Measurements from ENCODE around the gene LRRC8C.
A peak's percentile ranks its signal among the peaks of the same experiment; 100 is the strongest.

Gene LRRC8C

DNA sequence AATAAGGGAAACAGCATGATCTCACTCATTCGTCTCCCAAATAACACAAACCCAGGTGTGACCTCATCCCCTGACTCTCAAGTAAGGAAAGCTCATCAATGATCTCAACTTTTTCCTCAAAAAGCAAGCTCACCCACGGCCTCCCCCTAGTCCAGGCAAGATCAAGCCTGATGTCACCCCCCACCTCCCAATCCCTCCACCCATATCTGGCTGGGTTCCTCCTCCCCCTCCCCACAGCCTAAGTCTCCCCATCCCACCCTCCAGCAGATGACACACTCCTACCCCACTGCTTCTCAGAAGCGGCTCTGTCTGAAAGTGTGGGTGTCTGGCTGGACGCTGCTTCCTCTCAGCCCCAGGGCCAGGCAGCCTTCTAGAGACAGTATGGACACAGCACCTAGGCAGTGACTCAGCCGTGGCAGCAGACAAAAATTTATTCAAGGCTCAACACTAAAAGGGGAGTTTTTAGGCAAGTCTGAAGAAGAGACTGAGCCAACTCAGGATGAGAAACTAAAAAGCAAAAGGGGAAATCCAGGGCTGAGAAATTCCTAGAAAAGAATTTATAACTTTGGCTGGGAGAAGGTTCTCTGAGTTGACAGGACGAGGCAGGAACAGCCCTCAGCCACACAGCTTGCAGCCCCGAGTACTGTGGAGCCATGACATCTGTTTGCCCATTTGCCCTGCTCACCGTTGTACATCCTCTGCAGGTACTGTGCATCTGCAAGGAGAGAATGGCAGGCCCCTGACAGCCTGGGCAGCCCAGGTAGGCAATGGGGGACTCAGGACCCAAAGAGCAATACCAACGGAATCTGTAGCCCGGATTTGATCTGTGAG is 106.3 kb downstream of the LRRC8C start:
- Histone ChIP-seq H3K4me3 (ENCODE audit: insufficient read depth, low read depth, low read length, poor library complexity, severe bottlenecking) (no peak overlapping the region), H3K27ac (ENCODE audit: insufficient read depth, low read length, poor library complexity, severe bottlenecking) (peak overlapping the region; percentile 60), H3K27me3 (replicated peaks; ENCODE audit: control insufficient read depth, insufficient read depth, low read length, poor library complexity, severe bottlenecking) (no peaks in the 10 kb centered on the region), H3K9me3 (ENCODE audit: control insufficient read depth, low read length) (no peaks in the 10 kb centered on the region), H3K36me3 (ENCODE audit: control insufficient read depth, insufficient read depth, low read length) (no peaks in the 10 kb centered on the region), H3K4me1 (ENCODE audit: control insufficient read depth, insufficient read depth, low read length, poor library complexity, severe bottlenecking) (peaks cover 27% of the 10 kb centered on the region)
- peak in 2 of 3 donors; percentile 32 to 36 for DNase-seq

GRCh38 chr1:89739844-89740216 is 106.9 kb downstream of the LRRC8C start:
- Histone ChIP-seq H3K4me1 (ENCODE audit: control insufficient read depth, insufficient read depth, low read length, poor library complexity, severe bottlenecking) (peaks cover 27% of the 10 kb centered on the region), H3K9me3 (ENCODE audit: control insufficient read depth, low read length) (no peaks in the 10 kb centered on the region), H3K4me3 (ENCODE audit: insufficient read depth, low read depth, low read length, poor library complexity, severe bottlenecking) (no peak overlapping the region), H3K36me3 (ENCODE audit: control insufficient read depth, insufficient read depth, low read length) (no peaks in the 10 kb centered on the region), H3K27ac (ENCODE audit: insufficient read depth, low read length, poor library complexity, severe bottlenecking) (peak overlapping the region; percentile 60), H3K27me3 (replicated peaks; ENCODE audit: control insufficient read depth, insufficient read depth, low read length, poor library complexity, severe bottlenecking) (no peaks in the 10 kb centered on the region)
- no peak for DNase-seq

DNA sequence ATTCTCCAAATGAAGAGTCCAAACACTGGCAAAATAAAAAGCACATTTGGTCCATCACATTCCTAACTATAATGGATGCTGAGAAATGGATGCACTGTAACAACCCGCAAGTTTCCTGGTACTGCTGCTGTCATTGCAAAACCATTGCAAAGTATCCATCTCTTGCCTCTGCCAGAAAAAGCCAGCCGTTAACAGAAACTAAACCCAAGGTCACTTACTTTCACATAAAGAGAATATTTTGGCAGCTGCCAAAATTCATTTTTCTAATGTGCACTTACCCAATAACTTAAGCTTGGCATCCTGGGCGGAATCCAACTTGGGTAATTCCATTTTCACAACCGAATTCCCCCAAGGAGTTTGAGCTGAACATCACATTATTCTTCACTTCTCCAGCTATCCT is 110.9 kb downstream of the LRRC8C start:
- no peaks in the 10 kb centered on the region for H3K36me3 ChIP-seq (ENCODE audit: control insufficient read depth, insufficient read depth, low read length)
- DNase-seq = no peak

GRCh38 chr1:89746424-89747149 is 113.7 kb downstream of the LRRC8C start:
- no peak for DNase-seq

More for the DNA sequence above, 110.9 kb downstream of the LRRC8C start:
- H3K4me3 ChIP-seq (ENCODE audit: insufficient read depth, low read depth, low read length, poor library complexity, severe bottlenecking) = no peak overlapping the region
- no peaks in the 10 kb centered on the region for H3K9me3 ChIP-seq (ENCODE audit: control insufficient read depth, low read length)
- no peak overlapping the region for H3K27ac ChIP-seq (ENCODE audit: insufficient read depth, low read length, poor library complexity, severe bottlenecking)
- H3K4me1 ChIP-seq (ENCODE audit: control insufficient read depth, insufficient read depth, low read length, poor library complexity, severe bottlenecking) = peaks cover 20% of the 10 kb centered on the region
- H3K27me3 ChIP-seq (replicated peaks; ENCODE audit: control insufficient read depth, insufficient read depth, low read length, poor library complexity, severe bottlenecking) = no peaks in the 10 kb centered on the region

GRCh38 chr1:89753761-89754160 is 120.8 kb downstream of the LRRC8C start:
- peaks cover 31% of the 10 kb centered on the region for H3K4me1 ChIP-seq (ENCODE audit: control insufficient read depth, insufficient read depth, low read length, poor library complexity, severe bottlenecking)
- DNase-seq = no peak
- H3K27ac ChIP-seq (ENCODE audit: insufficient read depth, low read length, poor library complexity, severe bottlenecking) = peak overlapping the region; percentile 19
- H3K27me3 ChIP-seq (replicated peaks; ENCODE audit: control insufficient read depth, insufficient read depth, low read length, poor library complexity, severe bottlenecking) = no peaks in the 10 kb centered on the region
- H3K36me3 ChIP-seq (ENCODE audit: control insufficient read depth, insufficient read depth, low read length) = no peaks in the 10 kb centered on the region
- H3K4me3 ChIP-seq (ENCODE audit: insufficient read depth, low read depth, low read length, poor library complexity, severe bottlenecking) = no peak overlapping the region
- H3K9me3 ChIP-seq (ENCODE audit: control insufficient read depth, low read length) = no peaks in the 10 kb centered on the region

More at GRCh38 chr1:89746424-89747149, 113.7 kb downstream of the LRRC8C start:
- no peak overlapping the region for H3K27ac ChIP-seq (ENCODE audit: insufficient read depth, low read length, poor library complexity, severe bottlenecking)
- H3K36me3 ChIP-seq (ENCODE audit: control insufficient read depth, insufficient read depth, low read length) = no peaks in the 10 kb centered on the region
- no peaks in the 10 kb centered on the region for H3K27me3 ChIP-seq (replicated peaks; ENCODE audit: control insufficient read depth, insufficient read depth, low read length, poor library complexity, severe bottlenecking)
- H3K9me3 ChIP-seq (ENCODE audit: control insufficient read depth, low read length) = no peaks in the 10 kb centered on the region
- no peak overlapping the region for H3K4me3 ChIP-seq (ENCODE audit: insufficient read depth, low read depth, low read length, poor library complexity, severe bottlenecking)
- no peaks in the 10 kb centered on the region for H3K4me1 ChIP-seq (ENCODE audit: control insufficient read depth, insufficient read depth, low read length, poor library complexity, severe bottlenecking)

- H3K4me1 ChIP-seq (ENCODE audit: control insufficient read depth, insufficient read depth, low read length, poor library complexity, severe bottlenecking) = peaks cover 31% of the 10 kb centered on the region
- H3K9me3 ChIP-seq (ENCODE audit: control insufficient read depth, low read length) = no peaks in the 10 kb centered on the region
- no peak overlapping the region for H3K4me3 ChIP-seq (ENCODE audit: insufficient read depth, low read depth, low read length, poor library complexity, severe bottlenecking)
- no peaks in the 10 kb centered on the region for H3K36me3 ChIP-seq (ENCODE audit: control insufficient read depth, insufficient read depth, low read length)
- no peaks in the 10 kb centered on the region for H3K27me3 ChIP-seq (replicated peaks; ENCODE audit: control insufficient read depth, insufficient read depth, low read length, poor library complexity, severe bottlenecking)
- peak overlapping the region; percentile 19 for H3K27ac ChIP-seq (ENCODE audit: insufficient read depth, low read length, poor library complexity, severe bottlenecking)
- no peak for DNase-seq
Measured at GRCh38 chr1:89754518-89754917, 121.6 kb downstream of the LRRC8C start.

DNA sequence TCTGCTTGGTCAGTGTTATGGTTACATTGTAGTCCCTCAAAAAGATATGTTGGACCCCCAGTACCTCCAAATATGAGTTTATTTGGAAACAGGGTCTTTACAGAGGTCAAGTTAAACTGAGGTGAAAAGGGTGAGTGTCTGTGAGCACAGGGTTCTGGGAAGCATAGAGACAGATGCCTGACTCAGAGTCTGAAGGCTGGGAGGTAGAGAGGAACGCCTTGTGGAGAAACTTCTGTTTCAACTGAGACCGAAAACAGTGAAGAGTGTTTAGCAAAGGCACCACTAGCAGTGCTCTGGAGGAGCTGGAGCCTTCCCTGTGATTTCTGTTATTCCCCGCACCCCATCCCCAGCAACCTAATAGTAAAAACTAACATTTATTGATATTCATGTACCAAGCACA is 122.7 kb downstream of the LRRC8C start:
- DNase-seq = no peak
- no peaks in the 10 kb centered on the region for H3K36me3 ChIP-seq (ENCODE audit: control insufficient read depth, insufficient read depth, low read length)
- no peak overlapping the region for H3K27ac ChIP-seq (ENCODE audit: insufficient read depth, low read length, poor library complexity, severe bottlenecking)
- no peaks in the 10 kb centered on the region for H3K9me3 ChIP-seq (ENCODE audit: control insufficient read depth, low read length)
- H3K4me1 ChIP-seq (ENCODE audit: control insufficient read depth, insufficient read depth, low read length, poor library complexity, severe bottlenecking) = peaks cover 31% of the 10 kb centered on the region
- H3K4me3 ChIP-seq (ENCODE audit: insufficient read depth, low read depth, low read length, poor library complexity, severe bottlenecking) = no peak overlapping the region
- H3K27me3 ChIP-seq (replicated peaks; ENCODE audit: control insufficient read depth, insufficient read depth, low read length, poor library complexity, severe bottlenecking) = no peaks in the 10 kb centered on the region

GRCh38 chr1:89757532-89757931 is 124.6 kb downstream of the LRRC8C start:
- DNase-seq = no peak
- Histone ChIP-seq H3K36me3 (ENCODE audit: control insufficient read depth, insufficient read depth, low read length) (no peaks in the 10 kb centered on the region), H3K27ac (ENCODE audit: insufficient read depth, low read length, poor library complexity, severe bottlenecking) (peak overlapping the region; percentile 49), H3K4me3 (ENCODE audit: insufficient read depth, low read depth, low read length, poor library complexity, severe bottlenecking) (peak overlapping the region; percentile 14), H3K27me3 (replicated peaks; ENCODE audit: control insufficient read depth, insufficient read depth, low read length, poor library complexity, severe bottlenecking) (no peaks in the 10 kb centered on the region), H3K9me3 (ENCODE audit: control insufficient read depth, low read length) (no peaks in the 10 kb centered on the region), H3K4me1 (ENCODE audit: control insufficient read depth, insufficient read depth, low read length, poor library complexity, severe bottlenecking) (peaks cover 31% of the 10 kb centered on the region)

DNA sequence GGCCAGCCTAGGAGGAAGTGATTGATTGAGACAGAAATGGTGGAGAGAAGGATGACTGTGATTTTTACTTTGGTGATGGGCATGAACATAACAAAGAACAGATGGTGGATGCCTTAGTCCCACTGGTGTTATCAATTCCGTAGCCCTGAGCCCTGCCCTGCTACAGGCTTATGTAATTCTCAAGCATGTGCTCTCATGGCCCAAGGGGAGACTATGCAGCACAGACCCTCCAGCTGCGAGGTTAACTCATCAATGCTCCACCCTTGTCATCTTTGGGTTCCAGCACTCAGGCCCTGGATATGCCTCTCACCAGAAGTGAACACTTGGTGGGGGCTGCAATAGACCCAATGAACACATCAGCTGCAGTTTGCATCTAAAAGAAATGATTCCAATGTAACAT is 125.2 kb downstream of the LRRC8C start:
- peak overlapping the region; percentile 49 for H3K27ac ChIP-seq (ENCODE audit: insufficient read depth, low read length, poor library complexity, severe bottlenecking)
- no peak for DNase-seq
- H3K4me3 ChIP-seq (ENCODE audit: insufficient read depth, low read depth, low read length, poor library complexity, severe bottlenecking) = peak overlapping the region; percentile 14

GRCh38 chr1:89759036-89759435 is 126.1 kb downstream of the LRRC8C start:
- H3K9me3 ChIP-seq (ENCODE audit: control insufficient read depth, low read length) = no peaks in the 10 kb centered on the region
- H3K27me3 ChIP-seq (replicated peaks; ENCODE audit: control insufficient read depth, insufficient read depth, low read length, poor library complexity, severe bottlenecking) = no peaks in the 10 kb centered on the region
- H3K4me3 ChIP-seq (ENCODE audit: insufficient read depth, low read depth, low read length, poor library complexity, severe bottlenecking) = no peak overlapping the region
- no peak for DNase-seq
- no peaks in the 10 kb centered on the region for H3K36me3 ChIP-seq (ENCODE audit: control insufficient read depth, insufficient read depth, low read length)
- peak overlapping the region; percentile 18 for H3K27ac ChIP-seq (ENCODE audit: insufficient read depth, low read length, poor library complexity, severe bottlenecking)
- H3K4me1 ChIP-seq (ENCODE audit: control insufficient read depth, insufficient read depth, low read length, poor library complexity, severe bottlenecking) = peaks cover 30% of the 10 kb centered on the region

More for the DNA sequence above, 125.2 kb downstream of the LRRC8C start:
- no peaks in the 10 kb centered on the region for H3K9me3 ChIP-seq (ENCODE audit: control insufficient read depth, low read length)
- H3K36me3 ChIP-seq (ENCODE audit: control insufficient read depth, insufficient read depth, low read length) = no peaks in the 10 kb centered on the region
- H3K27me3 ChIP-seq (replicated peaks; ENCODE audit: control insufficient read depth, insufficient read depth, low read length, poor library complexity, severe bottlenecking) = no peaks in the 10 kb centered on the region
- peaks cover 31% of the 10 kb centered on the region for H3K4me1 ChIP-seq (ENCODE audit: control insufficient read depth, insufficient read depth, low read length, poor library complexity, severe bottlenecking)
